Fibroblast of the conjunctiva (primary cell): Measurements from ENCODE around the gene GPR45.

Experiments
- DNase-seq: peaks from one replicate; pipeline ENCODE4 v3.0.0-alpha.2; 2010; ENCODE audit warnings: low read depth

The GPR45 gene

DNA sequence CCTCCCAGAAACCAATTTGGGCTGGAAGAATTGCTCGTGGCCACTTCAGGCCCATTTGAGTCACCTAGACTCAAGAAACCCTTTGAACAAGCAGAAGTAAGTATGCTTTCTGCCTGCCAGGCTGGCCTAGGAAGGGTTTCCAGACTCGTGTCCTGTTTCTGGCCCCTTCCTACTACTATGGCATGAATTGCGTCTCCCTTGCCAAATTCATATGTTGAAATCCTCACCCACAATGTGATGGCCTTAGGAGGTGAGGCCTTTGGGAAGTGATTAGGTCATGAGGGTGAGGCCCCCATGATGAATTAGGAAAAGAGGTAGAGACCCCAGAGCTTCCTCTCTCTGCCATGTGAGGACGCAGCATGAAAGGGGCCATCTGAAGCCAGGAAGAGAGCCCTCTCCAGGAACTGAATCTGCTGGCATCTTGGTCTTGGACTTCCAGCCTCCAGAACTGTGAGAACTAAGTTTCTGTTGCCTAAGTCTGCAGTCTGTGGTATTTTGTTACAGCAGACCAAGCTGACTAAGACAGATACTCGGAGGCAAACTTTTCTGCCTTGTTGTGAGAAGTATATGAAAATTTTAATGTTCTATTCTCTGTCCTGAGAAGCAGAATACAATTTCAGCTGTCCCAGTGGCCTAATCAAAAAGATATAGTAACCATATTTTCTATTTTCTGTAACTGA is 13.1 kb downstream of the GPR45 start:
- no peak for DNase-seq

DNA sequence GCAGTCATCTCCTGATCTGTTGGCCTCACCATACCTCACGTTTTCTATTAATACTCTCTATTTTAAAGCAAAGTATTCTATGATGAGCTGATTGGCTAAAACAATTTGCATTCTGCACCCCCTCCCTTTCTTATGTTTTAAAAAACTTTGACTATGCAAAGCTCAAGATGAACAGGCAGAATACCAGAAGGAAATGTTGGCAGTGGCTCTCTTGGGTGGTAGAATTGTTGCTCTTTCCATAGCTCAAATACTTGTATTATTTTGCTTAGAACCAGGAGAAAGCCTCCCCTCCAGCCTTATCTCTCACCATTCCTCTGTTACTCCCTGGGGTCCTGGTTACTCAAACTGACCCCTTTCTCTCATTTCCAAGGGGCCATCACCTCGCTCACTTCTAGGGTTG is 14.4 kb downstream of the GPR45 start:
- no peak for DNase-seq

DNA sequence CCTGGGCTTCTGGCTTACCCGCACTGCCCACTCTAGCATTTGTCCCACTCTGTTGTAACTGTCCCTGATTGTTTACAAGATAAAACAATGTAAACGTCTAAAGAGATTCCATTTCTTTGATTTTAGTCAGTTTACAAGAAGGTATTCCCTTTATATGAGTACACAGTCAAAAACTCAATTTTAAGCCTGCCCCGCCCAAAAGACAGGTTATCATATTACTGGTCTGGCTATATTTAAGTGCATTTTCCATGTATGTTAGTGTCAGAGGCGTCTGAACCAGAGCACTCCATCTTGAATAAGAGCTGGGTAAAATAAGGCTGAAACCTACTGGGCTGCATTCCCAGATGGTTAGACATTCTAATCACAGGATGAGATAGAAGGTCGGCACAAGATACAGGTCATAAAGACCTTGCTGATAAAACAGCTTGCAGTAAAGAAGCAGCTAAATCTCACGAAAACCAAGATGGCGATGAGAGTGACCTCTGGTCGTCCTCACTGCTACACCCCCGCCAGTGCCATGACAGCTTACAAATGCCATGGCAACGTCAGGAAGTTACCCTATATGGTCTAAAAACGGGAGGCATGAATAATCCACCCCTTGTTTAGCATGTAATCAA is 15.0 kb downstream of the GPR45 start:
- no peak for DNase-seq

DNA sequence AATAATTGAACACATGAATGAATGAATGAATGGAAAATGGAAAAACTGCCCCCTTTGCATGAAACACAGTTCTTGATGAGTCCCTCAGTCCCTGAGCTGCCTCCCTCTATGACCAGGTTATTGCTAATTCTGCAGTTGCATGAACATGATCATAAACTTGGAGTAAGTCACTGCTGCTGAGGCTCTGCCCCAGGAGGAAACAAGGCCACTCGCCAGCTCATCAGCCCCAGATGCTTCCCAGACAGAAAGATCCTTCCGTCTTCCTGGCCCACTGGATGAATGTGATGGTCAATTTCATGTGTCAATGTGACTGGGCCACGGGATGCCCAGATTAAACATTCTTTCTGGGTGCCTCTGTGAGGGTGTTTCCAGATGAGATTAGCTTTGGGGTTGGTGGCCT is 16.4 kb downstream of the GPR45 start:
- DNase-seq, result no peak

DNA sequence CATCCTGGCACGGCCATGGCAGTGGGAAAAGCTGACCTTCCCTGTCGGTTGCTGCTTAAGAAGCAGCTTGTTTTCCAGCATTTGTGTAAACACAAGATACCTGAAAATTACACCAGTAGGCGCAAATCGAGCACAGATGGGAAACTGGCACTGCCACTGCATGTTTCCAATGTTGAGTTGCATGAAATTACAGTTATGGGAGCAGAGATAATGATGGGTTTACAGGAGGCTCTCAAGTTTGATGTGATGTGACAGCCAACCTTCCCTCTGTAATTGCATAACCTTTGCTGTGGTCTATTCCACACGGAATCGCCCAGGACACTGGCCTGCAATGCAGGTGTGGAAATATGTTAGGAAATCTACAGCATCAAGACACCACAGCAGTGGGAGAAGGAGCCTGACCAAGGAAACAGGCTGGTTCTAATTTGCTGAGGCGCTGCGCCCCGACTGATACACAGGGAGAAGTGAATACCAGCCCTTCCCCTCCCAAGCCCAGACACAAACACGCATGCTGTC is 17.4 kb downstream of the GPR45 start:
- DNase-seq, result no peak

DNA sequence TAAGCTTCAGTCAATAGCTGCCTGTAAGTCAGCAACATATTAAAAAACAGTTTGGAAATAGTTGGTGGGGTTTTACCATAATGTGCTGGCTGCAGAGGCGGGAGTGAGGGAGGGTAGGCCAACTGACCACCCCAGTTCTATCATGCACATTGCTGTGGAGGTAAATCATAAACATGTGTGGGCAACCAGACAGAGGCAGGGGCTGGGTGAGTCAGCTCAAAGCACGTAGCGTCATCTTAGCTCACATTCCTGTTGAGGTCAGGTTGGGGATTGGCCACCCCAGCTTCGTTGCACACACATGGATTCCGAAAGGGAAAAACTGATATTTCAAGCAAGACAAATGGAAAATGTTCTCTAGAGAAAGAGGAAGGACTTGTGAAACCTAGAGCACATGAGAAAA is 19.5 kb downstream of the GPR45 start:
- DNase-seq, result peak; percentile 83

DNA sequence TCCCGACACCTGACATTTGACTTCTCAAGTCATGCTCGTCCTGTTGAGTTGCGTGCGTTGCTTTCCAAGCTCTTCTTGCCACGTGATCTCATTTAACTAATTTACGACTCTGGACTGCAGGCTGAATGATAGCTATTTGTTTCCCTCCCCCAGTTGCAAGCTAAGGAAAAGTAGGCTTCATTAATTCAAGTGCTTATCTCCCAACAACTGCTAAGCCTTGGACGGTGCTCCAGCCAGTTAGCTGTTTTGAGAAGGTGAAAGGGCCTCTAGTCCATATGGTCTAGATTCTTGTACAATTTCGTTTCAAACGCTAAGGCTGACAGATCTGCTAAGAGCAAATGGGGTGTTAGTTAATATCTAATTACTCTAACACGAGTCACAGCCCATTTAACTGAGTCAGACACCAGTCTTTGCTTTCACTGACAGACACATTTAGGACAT is 21.1 kb downstream of the GPR45 start:
- DNase-seq, result no peak

DNA sequence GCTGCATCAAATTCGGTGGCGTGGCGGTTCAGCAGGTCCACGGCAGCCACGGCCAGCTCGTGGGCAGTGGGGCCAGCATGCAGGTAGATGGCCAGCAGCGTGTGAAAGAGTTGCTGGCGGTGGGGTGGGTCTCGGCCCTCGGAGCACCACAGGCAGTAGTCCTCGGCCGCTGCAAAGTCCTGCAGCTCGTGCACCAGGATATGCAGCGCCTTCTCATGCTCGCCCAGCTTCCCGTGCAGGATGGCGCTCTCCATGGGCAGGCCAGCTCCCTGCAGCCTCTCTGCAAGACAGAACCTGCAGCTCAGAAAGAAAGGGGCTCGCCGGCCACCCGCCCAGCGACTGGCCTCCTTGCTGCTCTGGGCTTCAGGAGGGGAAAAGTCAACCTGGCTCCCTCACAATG is 27.9 kb downstream of the GPR45 start:
- DNase-seq, result no peak

DNA sequence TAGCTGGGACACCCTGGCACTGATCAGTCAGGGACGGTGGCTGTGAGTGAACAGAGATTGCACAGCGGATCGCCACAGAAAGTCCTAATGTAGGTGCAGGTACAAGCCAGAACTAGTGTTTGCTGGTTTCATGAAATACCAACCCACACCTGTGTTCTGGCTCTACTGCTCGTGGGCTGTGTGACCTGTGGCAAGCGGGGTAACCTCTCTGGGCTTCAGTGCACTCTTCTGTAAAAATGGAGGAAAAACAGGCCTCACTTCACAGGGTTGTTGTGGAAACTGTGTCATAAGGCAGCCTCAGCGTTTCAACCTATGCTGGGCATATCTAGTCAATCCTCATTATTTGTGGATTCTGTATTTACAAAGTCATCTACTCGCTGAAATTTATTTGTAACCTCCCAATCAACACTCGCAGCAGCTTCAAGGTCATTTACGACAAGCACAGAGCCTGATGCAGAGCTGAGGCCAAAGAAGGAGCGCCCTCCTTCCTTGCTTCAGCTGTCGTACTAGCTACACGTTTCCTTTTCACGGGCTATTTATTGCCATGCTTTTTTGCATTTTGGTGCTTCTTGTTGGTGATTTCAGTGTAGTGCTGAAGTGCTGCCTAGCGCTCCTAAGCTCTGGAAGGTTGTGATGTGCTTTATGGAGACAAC is 30.0 kb downstream of the GPR45 start:
- DNase-seq, result no peak

DNA sequence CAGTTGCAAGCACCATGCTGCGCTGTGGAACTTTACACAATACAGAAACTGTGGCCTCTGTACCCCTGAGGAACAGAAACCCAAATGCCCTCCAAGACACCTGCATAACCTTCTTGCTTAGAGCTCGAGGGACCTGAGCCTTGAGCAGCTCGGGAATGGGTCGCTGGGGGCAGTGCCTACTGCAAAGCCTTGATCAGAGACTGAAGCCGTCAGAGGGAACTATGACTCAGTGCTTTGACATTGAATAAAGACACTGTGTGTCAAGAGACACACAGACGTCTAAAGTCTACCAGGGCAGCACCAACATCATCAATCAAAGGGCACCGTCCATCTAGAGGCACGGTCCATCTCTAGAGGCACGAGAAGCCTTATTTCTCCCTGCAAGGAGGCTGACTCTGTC is 30.6 kb downstream of the GPR45 start:
- no peak for DNase-seq

DNA sequence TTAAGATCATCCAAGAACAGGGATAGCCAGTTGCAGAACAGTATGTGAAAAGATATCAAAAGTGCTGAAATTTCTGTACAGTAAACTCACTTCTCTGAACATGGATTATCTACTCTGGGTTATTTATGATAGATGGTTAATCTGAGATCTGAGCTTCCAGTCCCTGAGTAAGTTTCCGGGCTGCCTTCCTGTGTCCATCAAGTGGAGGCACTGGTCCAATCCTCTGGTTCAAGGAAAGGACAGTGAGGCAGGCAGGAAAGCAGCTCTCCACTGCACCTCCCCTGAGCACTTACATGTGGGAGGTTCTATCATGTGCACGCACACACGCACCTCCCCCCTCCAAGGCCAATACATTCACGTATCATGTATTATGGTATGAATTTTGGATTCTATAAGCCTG is 32.5 kb downstream of the GPR45 start:
- DNase-seq, result no peak

DNA sequence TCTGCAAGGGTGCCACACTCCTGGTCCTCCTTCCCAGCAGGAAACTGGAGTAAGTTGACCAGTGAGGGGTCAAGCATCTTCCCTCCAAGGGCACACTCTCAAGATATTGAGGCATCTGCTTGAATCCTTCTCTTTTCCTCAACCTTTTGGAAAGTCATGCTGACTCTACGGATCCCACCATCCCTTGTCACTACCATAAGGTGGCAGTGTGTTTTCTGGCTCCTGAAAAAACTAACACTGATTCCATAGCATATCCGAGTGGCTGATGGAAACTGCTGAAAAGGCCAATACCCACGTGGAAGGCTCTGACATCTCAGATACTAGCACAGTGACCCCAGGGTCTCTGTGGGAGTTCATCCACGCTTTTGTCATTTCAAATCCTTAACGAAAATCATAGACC is 37.1 kb downstream of the GPR45 start:
- DNase-seq, result no peak

DNA sequence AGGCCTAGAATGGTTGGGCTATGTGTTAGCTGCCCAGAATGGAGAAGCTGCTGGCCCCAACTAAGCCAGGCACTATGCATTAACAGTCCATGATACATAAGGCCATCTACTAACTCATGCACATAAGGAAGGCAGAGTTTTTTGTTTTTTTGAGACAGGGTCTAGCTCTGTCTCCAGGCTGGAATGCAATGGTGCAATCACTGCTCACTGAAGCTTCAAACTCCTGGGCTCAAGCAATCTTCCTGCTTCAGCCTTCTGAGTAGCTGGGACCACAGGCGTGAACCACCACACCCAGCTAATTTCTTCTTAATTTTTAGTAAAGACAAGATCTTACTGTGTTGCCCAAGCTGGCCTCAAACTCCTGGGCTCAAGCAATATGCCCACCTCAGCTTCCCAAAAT is 37.6 kb downstream of the GPR45 start:
- DNase-seq, result no peak

DNA sequence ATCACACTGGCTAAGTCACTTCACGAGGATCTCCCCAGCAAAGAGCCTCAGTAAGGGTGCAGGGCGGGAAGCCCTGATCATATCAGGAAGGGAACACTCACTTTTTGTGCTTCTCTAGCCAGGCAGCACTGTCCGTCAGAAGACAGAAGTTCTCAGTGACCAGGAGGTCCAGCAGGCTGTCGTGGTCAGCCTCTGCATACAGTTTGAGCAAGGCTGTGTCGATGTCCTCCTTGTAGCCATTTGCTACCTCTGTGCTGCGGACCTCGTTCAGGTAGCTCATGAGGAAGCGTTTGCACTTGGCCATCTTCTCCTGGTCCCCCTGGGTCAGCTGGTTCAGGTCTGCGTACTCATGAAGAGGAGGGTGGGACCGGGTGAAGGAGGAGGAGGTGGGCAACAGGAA is 38.7 kb downstream of the GPR45 start:
- DNase-seq, result no peak

DNA sequence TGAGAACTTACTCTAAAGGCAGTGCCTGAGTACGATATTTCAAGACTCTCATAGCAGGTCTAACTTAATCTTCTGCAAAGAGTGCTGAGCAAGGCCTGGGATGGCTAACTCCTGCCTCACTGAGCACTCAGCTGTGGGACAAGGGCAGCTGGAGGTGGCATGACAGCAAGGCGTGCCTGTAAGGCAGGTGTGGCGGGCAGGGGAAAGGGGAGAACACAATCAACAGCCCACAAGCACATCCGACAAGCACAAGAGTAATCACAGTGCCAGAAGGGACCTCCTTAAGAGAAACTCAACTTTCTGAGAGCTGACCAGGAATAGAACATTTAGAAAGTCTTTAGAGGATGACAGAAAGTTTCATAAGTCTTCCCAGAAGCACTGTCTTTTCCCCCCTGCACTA is 42.0 kb downstream of the GPR45 start:
- no peak for DNase-seq

DNA sequence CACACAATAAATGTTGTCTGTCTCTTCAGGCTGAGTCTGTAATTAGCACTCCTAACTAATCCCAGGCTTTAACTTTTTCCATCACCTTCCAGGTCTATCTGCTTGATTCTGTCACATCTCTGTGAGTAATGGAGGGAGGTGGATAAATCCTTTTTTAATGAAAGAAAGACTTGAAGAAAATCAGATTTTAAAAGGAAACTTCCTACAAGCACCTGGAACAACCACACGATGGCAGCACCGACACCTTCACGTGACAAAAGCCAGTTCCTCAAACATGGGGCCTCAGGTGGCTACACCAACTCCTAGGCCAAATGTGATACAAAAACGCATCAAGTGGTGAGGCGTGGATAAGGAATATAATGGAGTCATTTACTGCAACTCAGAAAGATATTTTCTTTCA is 46.1 kb downstream of the GPR45 start:
- DNase-seq, result peak; percentile 20

DNA sequence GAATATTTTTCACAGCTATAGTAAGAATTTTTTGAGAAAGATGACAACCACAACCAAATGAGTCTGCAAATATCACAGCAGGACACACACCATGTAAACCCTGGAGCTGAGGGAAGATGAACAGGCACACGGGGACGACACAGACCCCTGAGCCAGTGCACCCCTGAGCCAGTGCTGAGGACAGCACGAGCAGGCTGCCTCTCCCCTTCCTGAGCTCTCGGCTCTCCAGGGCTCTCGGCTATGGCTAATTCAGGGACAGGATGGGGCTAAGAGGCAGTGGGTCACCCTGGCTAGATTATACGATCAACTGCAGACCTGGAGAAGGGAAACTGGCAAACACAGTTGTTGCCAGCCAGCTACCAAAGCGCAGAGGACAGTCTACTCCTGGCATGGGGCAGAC is 46.6 kb downstream of the GPR45 start:
- no peak for DNase-seq

DNA sequence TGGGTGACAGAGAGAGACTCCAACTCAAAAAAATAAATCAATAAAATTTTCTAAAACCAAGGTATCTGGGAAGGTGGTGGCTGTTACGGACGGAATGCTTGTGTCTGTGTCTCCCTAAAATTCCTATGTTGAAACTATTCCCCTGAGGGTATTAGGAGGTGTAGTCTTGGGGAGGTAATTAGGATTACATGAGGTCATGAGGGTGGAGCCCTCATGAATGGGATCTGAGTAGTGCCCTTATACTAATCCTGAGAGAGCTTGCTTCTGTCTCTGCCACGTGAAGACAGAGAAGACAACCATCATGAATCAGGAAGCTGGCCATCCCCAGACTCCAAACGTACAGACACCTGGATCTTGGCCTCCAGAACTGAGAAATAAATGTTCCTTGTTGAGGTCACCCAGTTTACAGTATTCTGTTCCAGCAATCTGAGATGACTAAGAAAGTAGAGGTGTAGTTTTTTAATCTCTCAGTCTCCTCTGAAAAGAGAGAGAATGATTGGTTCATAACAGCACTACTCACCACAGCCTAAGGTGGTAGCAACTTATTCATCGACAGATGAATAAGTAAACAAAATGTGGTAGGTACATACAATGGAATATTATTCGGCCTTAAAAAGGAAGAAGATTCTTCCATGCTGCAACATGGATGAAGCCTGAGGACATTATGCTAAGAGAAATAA is 49.6 kb downstream of the GPR45 start:
- DNase-seq, result no peak

DNA sequence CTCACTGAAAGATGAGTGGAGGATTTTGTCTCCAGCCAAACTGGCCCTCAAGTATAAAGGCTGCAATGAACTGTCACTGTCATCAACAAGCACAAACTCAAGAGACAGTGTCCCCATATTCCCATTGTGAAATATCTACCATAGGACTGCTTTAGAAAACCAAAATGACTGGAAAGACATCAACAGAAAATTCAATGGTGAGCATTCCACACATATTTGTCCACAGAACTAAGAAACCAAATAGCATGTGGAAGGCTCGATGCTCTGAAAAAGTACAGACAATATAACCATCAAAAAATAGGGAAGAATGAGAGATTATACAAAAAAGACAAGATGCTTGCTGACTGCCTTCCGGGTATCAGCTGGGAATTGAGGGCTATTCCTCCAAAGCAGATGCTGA is 50.4 kb downstream of the GPR45 start:
- DNase-seq, result no peak
